ENCODE measurements around the gene KCNH1.

DNA sequence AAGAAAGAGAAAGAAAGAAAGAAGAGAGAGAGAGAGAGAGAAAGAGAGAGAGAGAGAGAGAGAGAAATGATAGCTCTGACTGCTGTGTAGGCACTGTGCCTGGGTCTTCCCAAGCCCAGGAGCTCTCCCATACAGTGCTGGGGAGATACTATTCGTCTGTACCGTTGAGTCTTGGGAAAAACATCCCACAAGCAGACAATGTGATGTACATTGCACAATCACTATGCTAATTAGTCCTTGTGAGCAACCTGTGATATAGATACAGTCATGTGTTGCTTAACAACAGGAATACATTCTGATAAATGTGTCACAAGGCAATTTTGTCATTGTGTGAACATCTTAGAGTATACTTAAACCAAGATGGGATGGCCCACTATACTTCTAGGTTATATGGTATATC is 424.2 kb downstream of the KCNH1 start:
- TF ChIP-seq, protein P1, sequence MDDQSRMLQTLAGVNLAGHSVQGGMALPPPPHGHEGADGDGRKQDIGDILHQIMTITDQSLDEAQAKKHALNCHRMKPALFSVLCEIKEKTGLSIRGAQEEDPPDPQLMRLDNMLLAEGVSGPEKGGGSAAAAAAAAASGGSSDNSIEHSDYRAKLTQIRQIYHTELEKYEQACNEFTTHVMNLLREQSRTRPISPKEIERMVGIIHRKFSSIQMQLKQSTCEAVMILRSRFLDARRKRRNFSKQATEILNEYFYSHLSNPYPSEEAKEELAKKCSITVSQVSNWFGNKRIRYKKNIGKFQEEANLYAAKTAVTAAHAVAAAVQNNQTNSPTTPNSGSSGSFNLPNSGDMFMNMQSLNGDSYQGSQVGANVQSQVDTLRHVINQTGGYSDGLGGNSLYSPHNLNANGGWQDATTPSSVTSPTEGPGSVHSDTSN (CRISPR knock-in tag; IDR thresholded peaks at IDR 0.05), result no peak
- no peak for TF ChIP-seq ZNF10 (tag by site-specific recombination; IDR thresholded peaks at IDR 0.05)
- no peak for TF ChIP-seq GLIS1 (tag by site-specific recombination; IDR thresholded peaks at IDR 0.05)
- TF ChIP-seq MZF1 (tag by site-specific recombination; IDR thresholded peaks at IDR 0.05; ENCODE audit: borderline replicate concordance), result no peak
- TF ChIP-seq SALL2 (tag by site-specific recombination; IDR thresholded peaks at IDR 0.05; ENCODE audit: borderline replicate concordance), result no peak
- no peak for TF ChIP-seq ZFP69B (tag by site-specific recombination; IDR thresholded peaks at IDR 0.05)
- TF ChIP-seq, protein P2, sequence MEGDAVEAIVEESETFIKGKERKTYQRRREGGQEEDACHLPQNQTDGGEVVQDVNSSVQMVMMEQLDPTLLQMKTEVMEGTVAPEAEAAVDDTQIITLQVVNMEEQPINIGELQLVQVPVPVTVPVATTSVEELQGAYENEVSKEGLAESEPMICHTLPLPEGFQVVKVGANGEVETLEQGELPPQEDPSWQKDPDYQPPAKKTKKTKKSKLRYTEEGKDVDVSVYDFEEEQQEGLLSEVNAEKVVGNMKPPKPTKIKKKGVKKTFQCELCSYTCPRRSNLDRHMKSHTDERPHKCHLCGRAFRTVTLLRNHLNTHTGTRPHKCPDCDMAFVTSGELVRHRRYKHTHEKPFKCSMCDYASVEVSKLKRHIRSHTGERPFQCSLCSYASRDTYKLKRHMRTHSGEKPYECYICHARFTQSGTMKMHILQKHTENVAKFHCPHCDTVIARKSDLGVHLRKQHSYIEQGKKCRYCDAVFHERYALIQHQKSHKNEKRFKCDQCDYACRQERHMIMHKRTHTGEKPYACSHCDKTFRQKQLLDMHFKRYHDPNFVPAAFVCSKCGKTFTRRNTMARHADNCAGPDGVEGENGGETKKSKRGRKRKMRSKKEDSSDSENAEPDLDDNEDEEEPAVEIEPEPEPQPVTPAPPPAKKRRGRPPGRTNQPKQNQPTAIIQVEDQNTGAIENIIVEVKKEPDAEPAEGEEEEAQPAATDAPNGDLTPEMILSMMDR (tag by site-specific recombination; IDR thresholded peaks at IDR 0.05), result no peak
- TF ChIP-seq, protein P3, sequence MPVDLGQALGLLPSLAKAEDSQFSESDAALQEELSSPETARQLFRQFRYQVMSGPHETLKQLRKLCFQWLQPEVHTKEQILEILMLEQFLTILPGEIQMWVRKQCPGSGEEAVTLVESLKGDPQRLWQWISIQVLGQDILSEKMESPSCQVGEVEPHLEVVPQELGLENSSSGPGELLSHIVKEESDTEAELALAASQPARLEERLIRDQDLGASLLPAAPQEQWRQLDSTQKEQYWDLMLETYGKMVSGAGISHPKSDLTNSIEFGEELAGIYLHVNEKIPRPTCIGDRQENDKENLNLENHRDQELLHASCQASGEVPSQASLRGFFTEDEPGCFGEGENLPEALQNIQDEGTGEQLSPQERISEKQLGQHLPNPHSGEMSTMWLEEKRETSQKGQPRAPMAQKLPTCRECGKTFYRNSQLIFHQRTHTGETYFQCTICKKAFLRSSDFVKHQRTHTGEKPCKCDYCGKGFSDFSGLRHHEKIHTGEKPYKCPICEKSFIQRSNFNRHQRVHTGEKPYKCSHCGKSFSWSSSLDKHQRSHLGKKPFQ (tag by site-specific recombination; IDR thresholded peaks at IDR 0.05), result no peak
- no peak for TF ChIP-seq ZNF610 (tag by site-specific recombination; IDR thresholded peaks at IDR 0.05; ENCODE audit: borderline replicate concordance)
- TF ChIP-seq ZNF324 (tag by site-specific recombination; IDR thresholded peaks at IDR 0.05), result no peak
- no peak for TF ChIP-seq ZNF24 (tag by site-specific recombination; IDR thresholded peaks at IDR 0.05)
- TF ChIP-seq ZBTB8A (tag by site-specific recombination; IDR thresholded peaks at IDR 0.05), result no peak

Measured in HEK293 (cell line).